H1 (cell line): ENCODE data around the gene HTR4. TPM values are rescaled to one million over a fixed set of nuclear protein-coding genes. Genes with fewer than 3 reads are reported as not detected.

Experiments used
- CTCF ChIA-PET: fragments of 300-600 bp; sonication (Branson Sonifier 250); formaldehyde crosslinking; loops from one replicate; lab custom pipeline; 2021; ENCODE audit not compliant: partially characterized antibody; lab: Charles Lee
- POLR2A ChIA-PET: fragments of 300-600 bp; sonication (Branson Sonifier 250); formaldehyde crosslinking; loops from one replicate; lab custom pipeline; 2021; ENCODE audit warnings: inconsistent platforms; ENCODE audit not compliant: partially characterized antibody; lab: Charles Lee
- DNase-seq, 2 experiments: peaks; one replicate each; pipeline versions ENCODE4 v3.0.0 to v3.0.0-alpha.2; 2010 to 2022; ENCODE audit warnings: low spot score in 2 of 2, low read depth in 1 of 2, mixed read lengths in 1 of 2
- FAIRE-seq: peaks from 2 replicates; lab custom pipeline; 2011; peaks lifted over from hg19 to GRCh38; lab: Jason Lieb, UNC
- H2AFZ ChIP-seq: 2 replicates; pipeline ENCODE4 v1.8.1; 2012; ENCODE audit warnings: low read length, inconsistent platforms
- H2AK5ac ChIP-seq: 2 replicates; pipeline ENCODE4 v1.6.1; 2013; ENCODE audit warnings: low read depth, low read length
- H2BK120ac ChIP-seq: replicated peaks from 2 replicates; pipeline ENCODE3; 2013; ENCODE audit warnings: low read depth, low read length, inconsistent platforms
- H2BK12ac ChIP-seq: 2 replicates; pipeline ENCODE4 v1.6.1; 2013; ENCODE audit warnings: low read depth, low read length
- H2BK15ac ChIP-seq: 2 replicates; pipeline ENCODE4 v1.6.1; 2013; ENCODE audit warnings: low read length
- H2BK20ac ChIP-seq: 2 replicates; pipeline ENCODE4 v1.6.1; 2013; ENCODE audit warnings: low read length
- H2BK5ac ChIP-seq: 2 replicates; pipeline ENCODE4 v1.6.1; 2013; ENCODE audit warnings: low read depth, low read length
- H3K14ac ChIP-seq: 2 replicates; pipeline ENCODE4 v1.6.1; 2013; ENCODE audit warnings: inconsistent platforms; ENCODE audit not compliant: insufficient read length
- H3K18ac ChIP-seq: 2 replicates; pipeline ENCODE4 v1.6.1; 2013; ENCODE audit warnings: low read length; ENCODE audit errors: extremely low read depth
- H3K23ac ChIP-seq: 2 replicates; pipeline ENCODE4 v1.6.1; 2013; ENCODE audit warnings: inconsistent platforms; ENCODE audit not compliant: insufficient read length
- H3K23me2 ChIP-seq: 2 replicates; pipeline ENCODE4 v1.6.1; 2013; ENCODE audit warnings: low read depth, low read length
- H3K27ac ChIP-seq: 2 replicates; pipeline ENCODE4 v1.6.1; 2011; ENCODE audit warnings: low read depth, low read length, inconsistent platforms
- H3K27me3 ChIP-seq, 4 experiments: replicated peaks in 1 of 4; 1 replicate in 1 of 4; 2 replicates in 3 of 4; pipeline versions ENCODE4 v1.6.1 to v1.8.1; 2011 to 2013; ENCODE audit warnings: low read length in 3 of 4, mild to moderate bottlenecking in 3 of 4, inconsistent platforms in 2 of 4, mixed read lengths in 2 of 4, moderate library complexity in 1 of 4; ENCODE audit not compliant: control insufficient read depth in 3 of 4, insufficient read depth in 3 of 4; ENCODE audit errors: extremely low read depth in 1 of 4
- H3K36me3 ChIP-seq, 4 experiments: 2 replicates each; pipeline versions ENCODE4 v1.6.1 to v1.8.1; 2011 to 2013; ENCODE audit warnings: mild to moderate bottlenecking in 4 of 4, low read length in 3 of 4, moderate library complexity in 2 of 4, control low read depth in 1 of 4, inconsistent platforms in 1 of 4; ENCODE audit not compliant: insufficient read depth in 4 of 4, control insufficient read depth in 2 of 4
- H3K4ac ChIP-seq: replicated peaks from 2 replicates; pipeline ENCODE3; 2013; ENCODE audit warnings: low read length, low read depth, mixed read lengths, inconsistent platforms; ENCODE audit not compliant: insufficient read length
- H3K4me1 ChIP-seq, 4 experiments: replicated peaks in 1 of 4; 1 replicate in 1 of 4; 2 replicates in 3 of 4; pipeline versions ENCODE4 v1.6.1 to v1.8.1; 2011 to 2013; ENCODE audit warnings: low read length in 3 of 4, inconsistent platforms in 2 of 4, mixed read lengths in 1 of 4; ENCODE audit not compliant: insufficient read depth in 4 of 4, control insufficient read depth in 3 of 4
- H3K4me2 ChIP-seq, 2 experiments: 2 replicates each; pipeline versions ENCODE4 v1.6.1 to v1.8.1; 2011 to 2013; ENCODE audit warnings: low read depth in 2 of 2, low read length in 2 of 2, control low read depth in 1 of 2, inconsistent platforms in 1 of 2, mild to moderate bottlenecking in 1 of 2; ENCODE audit not compliant: insufficient read depth in 1 of 2
- H3K4me3 ChIP-seq, 4 experiments: fragments of 200-600, 300-600 bp in 1 of 4; sonication (generic), shearing (Covaris generic), sonication (Bioruptor Twin) in 1 of 4; 2 replicates each; pipeline versions ENCODE4 v1.5.1 to v1.8.1; 2011 to 2016; ENCODE audit warnings: low read length in 4 of 4, low read depth in 3 of 4, control low read depth in 2 of 4, inconsistent platforms in 2 of 4, mild to moderate bottlenecking in 2 of 4, mixed read lengths in 1 of 4, moderate library complexity in 1 of 4; ENCODE audit not compliant: insufficient read depth in 2 of 4; ENCODE audit errors: extremely low read depth in 1 of 4
- H3K56ac ChIP-seq: replicated peaks from 2 replicates; pipeline ENCODE3; 2013; ENCODE audit warnings: low read depth, mild to moderate bottlenecking, mixed read lengths, low read length, inconsistent platforms; ENCODE audit not compliant: insufficient read length
- H3K79me1 ChIP-seq: 2 replicates; pipeline ENCODE4 v1.6.1; 2013; ENCODE audit warnings: low read depth, low read length, control low read depth
- H3K79me2 ChIP-seq, 2 experiments: 2 replicates each; pipeline versions ENCODE4 v1.6.1 to v1.8.1; 2012 to 2013; ENCODE audit warnings: low read length in 2 of 2, mild to moderate bottlenecking in 2 of 2, inconsistent platforms in 1 of 2; ENCODE audit not compliant: insufficient read depth in 2 of 2, control insufficient read depth in 1 of 2
- H3K9ac ChIP-seq, 4 experiments: replicated peaks in 1 of 4; 1 replicate in 1 of 4; 2 replicates in 3 of 4; pipeline versions ENCODE4 v1.6.1 to v1.8.1; 2011 to 2013; ENCODE audit warnings: low read depth in 3 of 4, low read length in 3 of 4, control low read depth in 2 of 4, mild to moderate bottlenecking in 2 of 4, moderate library complexity in 2 of 4, inconsistent platforms in 1 of 4; ENCODE audit errors: extremely low read depth in 1 of 4
- H3K9me3 ChIP-seq, 2 experiments: 2 replicates each; pipeline versions ENCODE4 v1.6.1 to v1.8.1; 2012 to 2013; ENCODE audit warnings: mild to moderate bottlenecking in 2 of 2, moderate library complexity in 2 of 2, control low read depth in 1 of 2, inconsistent platforms in 1 of 2, low read depth in 1 of 2, low read length in 1 of 2, mixed read lengths in 1 of 2; ENCODE audit not compliant: insufficient read depth in 2 of 2
- H4K20me1 ChIP-seq, 2 experiments: replicated peaks in 1 of 2; 2 replicates each; pipeline versions ENCODE3 to v1.8.1; 2011 to 2013; ENCODE audit warnings: inconsistent platforms in 2 of 2, low read length in 2 of 2, mild to moderate bottlenecking in 1 of 2; ENCODE audit not compliant: insufficient read depth in 2 of 2, control insufficient read depth in 1 of 2
- H4K5ac ChIP-seq: 2 replicates; pipeline ENCODE4 v1.6.1; 2013; ENCODE audit warnings: low read length, low read depth, mixed read lengths, inconsistent platforms; ENCODE audit not compliant: insufficient read length
- H4K8ac ChIP-seq: 2 replicates; pipeline ENCODE4 v1.8.0; 2013; ENCODE audit warnings: mild to moderate bottlenecking, moderate library complexity, low read length, inconsistent platforms; ENCODE audit not compliant: insufficient read depth; ENCODE audit errors: extremely low read depth
- H4K91ac ChIP-seq: replicated peaks from 2 replicates; pipeline ENCODE3; 2013; ENCODE audit warnings: low read length, mixed read lengths, inconsistent platforms; ENCODE audit not compliant: insufficient read length
- BRCA1 ChIP-seq: IDR thresholded peaks from 2 replicates; pipeline ENCODE4 v1.6.1; 2012; ENCODE audit warnings: low read depth, low read length, improper control_type of control experiment
- CHD1 ChIP-seq: IDR thresholded peaks from 2 replicates; pipeline ENCODE4 v1.6.1; 2012; ENCODE audit warnings: low read depth, low read length, improper control_type of control experiment
- EZH2 ChIP-seq: fragments of 200-600 bp; sonication (generic); IDR thresholded peaks from 2 replicates; pipeline ENCODE4 v1.7.1; 2012; ENCODE audit warnings: low read depth, mild to moderate bottlenecking, moderate library complexity, low read length, inconsistent platforms; ENCODE audit not compliant: severe bottlenecking
- KDM5A ChIP-seq: fragments of 200-600 bp; IDR thresholded peaks from 2 replicates; pipeline ENCODE4 v1.7.1; 2012; ENCODE audit warnings: mild to moderate bottlenecking, low read length, inconsistent platforms, mixed read lengths
- MAX ChIP-seq: IDR thresholded peaks from 2 replicates; pipeline ENCODE4 v1.6.1; 2012; ENCODE audit warnings: inconsistent platforms
- PHF8 ChIP-seq: fragments of 200-600 bp; sonication (generic); conservative IDR thresholded peaks from 2 replicates; pipeline ENCODE4 v1.7.1; 2012; ENCODE audit warnings: low read depth, mild to moderate bottlenecking, inconsistent platforms, low read length, moderate library complexity
- RAD21 ChIP-seq, 2 experiments: IDR thresholded peaks in 1 of 2; conservative IDR thresholded peaks in 1 of 2; 2 replicates each; pipeline ENCODE4 v1.6.1; 2011; ENCODE audit warnings: low read depth in 2 of 2, low read length in 2 of 2, improper control_type of control experiment in 1 of 2, inconsistent platforms in 1 of 2, mild to moderate bottlenecking in 1 of 2, moderate library complexity in 1 of 2
- RXRA ChIP-seq: IDR thresholded peaks from 2 replicates; pipeline ENCODE4 v1.6.1; 2011; ENCODE audit warnings: low read depth, mild to moderate bottlenecking, low read length, moderate library complexity; ENCODE audit not compliant: insufficient read depth
- SIN3A ChIP-seq, 2 experiments: IDR thresholded peaks in 1 of 2; conservative IDR thresholded peaks in 1 of 2; 2 replicates each; pipeline ENCODE4 v1.6.1; 2011 to 2012; ENCODE audit warnings: low read length in 2 of 2, improper control_type of control experiment in 1 of 2, low read depth in 1 of 2, mild to moderate bottlenecking in 1 of 2
- SIRT6 ChIP-seq: IDR thresholded peaks from one replicate; pipeline ENCODE4 v1.7.1; 2012; ENCODE audit warnings: low read length, inconsistent platforms
- SRF ChIP-seq: IDR thresholded peaks from 2 replicates; pipeline ENCODE4 v1.6.1; 2011; ENCODE audit warnings: mild to moderate bottlenecking, low read depth, low read length, moderate library complexity
- TAF7 ChIP-seq: optimal IDR thresholded peaks from 2 replicates; pipeline ENCODE3; 2011; ENCODE audit warnings: low read depth, mild to moderate bottlenecking, inconsistent platforms, low read length, moderate library complexity, borderline replicate concordance
- USF2 ChIP-seq: IDR thresholded peaks from 2 replicates; pipeline ENCODE4 v1.6.1; 2011; ENCODE audit warnings: low read length, improper control_type of control experiment
- WGBS, 2 experiments: shearing (Covaris generic) in 1 of 2; methylation state at CpG; one replicate each; pipeline versions ENCODE4 v1.1.6 to v1.1.7; 2013 to 2015; ENCODE audit warnings: low lambda C conversion rate in 2 of 2, mixed read lengths in 2 of 2, inconsistent platforms in 1 of 2, low coverage in 1 of 2, missing lambda C conversion rate in 1 of 2; ENCODE audit not compliant: insufficient replicate concordance in 2 of 2, insufficient coverage in 1 of 2, insufficient read length in 1 of 2; ENCODE audit errors: extremely low coverage in 1 of 2, missing lambda C conversion rate in 1 of 2; 5-methylcytosine and 5-hydroxymethylcytosine counted together
- polyA plus RNA-seq, 7 experiments: library from polyadenylated mRNA; depleted of rRNA in 3 of 7; stranded (reverse) in 5 of 7; unstranded in 2 of 7; fragments of >200 nt in 5 of 7; fragments of 200-250 nt in 2 of 7; gene quantifications; 1 replicate in 5 of 7; 2 replicates in 1 of 7; 4 replicates in 1 of 7; pipeline versions ENCODE4 v1.2.1 to v1.2.3, GENCODE V29; 2011 to 2013; ENCODE audit warnings: missing spikeins in 2 of 7, mixed read lengths in 2 of 7
- total RNA-seq: library from RNA; stranded (reverse); fragmentation: NEBNext Ultra II Directional; extraction: Animal tissue kit (Norgen Biotek cat#: 25700); gene quantifications from 2 replicates; pipeline ENCODE4 v1.2.1, GENCODE V29; 2021

Gene HTR4
- total and polyA plus RNA-seq, 2 of the 8 experiments (the other 6 are each of a cell fraction or from before 2014, with no cell fraction given) = not detected

GRCh38 chr5:148499452-148499851 is 154.9 kb downstream of the HTR4 start:
- H3K9me3 ChIP-seq = no peaks in the 10 kb centered on the region
- no peak for DNase-seq
- no peak overlapping the region for H2BK12ac ChIP-seq
- H3K36me3 ChIP-seq = no peaks in the 10 kb centered on the region
- ChIA-PET CTCF (interaction anchor here (0.9 to 1.7 kb wide), 3 partner anchors 13 to 306 kb away, joined by 3 read pairs; no protein-coding TSS in a partner anchor), POLR2A (no interaction called here)
- no peak overlapping the region for H2BK120ac ChIP-seq
- no peak overlapping the region for H2BK15ac ChIP-seq
- no peak overlapping the region for H3K14ac ChIP-seq
- no peak overlapping the region for H2AK5ac ChIP-seq
- no peaks in the 10 kb centered on the region for H3K79me1 ChIP-seq
- H4K91ac ChIP-seq = no peak overlapping the region
- H3K4me3 ChIP-seq = no peak overlapping the region
- no peak overlapping the region for H4K5ac ChIP-seq
- no peak overlapping the region for H3K27ac ChIP-seq
- H3K4ac ChIP-seq = no peak overlapping the region
- H3K9ac ChIP-seq = no peak overlapping the region
- no peaks in the 10 kb centered on the region for H3K79me2 ChIP-seq
- no peak overlapping the region for H2BK20ac ChIP-seq
- WGBS, 2 experiments = 75% methylated on average over 1 of the region's 1 CpG; no CpG with 5 or more reads in 1 of the 2 experiments
- no peak overlapping the region for H3K4me2 ChIP-seq
- no peak overlapping the region for H3K18ac ChIP-seq
- no peak overlapping the region for H3K23ac ChIP-seq
- no peaks in the 10 kb centered on the region for H4K20me1 ChIP-seq
- no peaks in the 10 kb centered on the region for H3K27me3 ChIP-seq
- no peak overlapping the region for H4K8ac ChIP-seq
- FAIRE-seq = no peak
- H2AFZ ChIP-seq = no peak overlapping the region
- no peak overlapping the region for H3K56ac ChIP-seq
- no peaks in the 10 kb centered on the region for H3K4me1 ChIP-seq
- no peak overlapping the region for H2BK5ac ChIP-seq
- H3K23me2 ChIP-seq = no peaks in the 10 kb centered on the region
- TF ChIP-seq TAF7 = no peak
- no peak for TF ChIP-seq KDM5A
- no peak for TF ChIP-seq SIN3A (conservative IDR thresholded peaks at IDR 0.05 in 1 of 2, IDR thresholded peaks at IDR 0.05 in 1 of 2; ENCODE audit: low read depth in 1 of 2, low read length in 2 of 2)
- TF ChIP-seq CHD1 = no peak
- no peak for TF ChIP-seq USF2
- TF ChIP-seq RAD21 (IDR thresholded peaks at IDR 0.05 in 1 of 2, conservative IDR thresholded peaks at IDR 0.05 in 1 of 2; ENCODE audit: low read depth in 2 of 2, low read length in 2 of 2) = no peak
- TF ChIP-seq SRF = no peak
- TF ChIP-seq BRCA1 = no peak
- TF ChIP-seq PHF8 = no peak
- no peak for TF ChIP-seq MAX
- no peak for TF ChIP-seq SIRT6
- no peak for TF ChIP-seq EZH2
- no peak for TF ChIP-seq RXRA
